Naive thymus-derived CD4-positive, alpha-beta T cell (primary cell): ENCODE results near the gene PARD6B. TPM values are rescaled to one million over a fixed set of nuclear protein-coding genes. Genes with fewer than 3 reads are reported as not detected.
"Not testable (repeated sequence)": the region's sequence is repeated elsewhere in the genome, so short reads cannot be mapped to it uniquely, and the experiment has no call there.

ENCODE experiments used
- ATAC-seq: fragments of 150-1000 bp; cut with Tn5 transposase; 2 replicates; pipeline ENCODE4 v1.10.0; 2021; ENCODE audit warnings: mild to moderate bottlenecking, moderate library complexity
- CTCF ChIA-PET: fragments of 350-600 bp; sonication (Branson Sonifier 250); formaldehyde crosslinking; loops from one replicate; lab custom pipeline; 2021; ENCODE audit warnings: antibody characterized with exemption; lab: Charles Lee
- POLR2A ChIA-PET: fragments of 350-600 bp; sonication (Branson Sonifier 250); formaldehyde crosslinking; loops from one replicate; lab custom pipeline; 2021; ENCODE audit warnings: antibody characterized with exemption, inconsistent platforms; lab: Charles Lee
- DNase-seq, 9 donors: peaks; one replicate each; pipeline versions ENCODE4 v3.0.0 to v3.0.0-alpha.2; 2020 to 2022; ENCODE audit warnings: mixed read lengths in 1 of 9
- H3K27ac ChIP-seq: one replicate; pipeline ENCODE4 v1.7.0; 2013; ENCODE audit warnings: mild to moderate bottlenecking, low read depth, low read length, moderate library complexity
- H3K27me3 ChIP-seq, 2 donors: one replicate each; pipeline ENCODE4 v1.7.0; 2013; ENCODE audit warnings: low read length in 2 of 2, mild to moderate bottlenecking in 2 of 2, moderate library complexity in 2 of 2; ENCODE audit not compliant: control insufficient read depth in 2 of 2, insufficient read depth in 2 of 2
- H3K36me3 ChIP-seq, 3 experiments: 1 replicate in 2 of 3; 2 replicates in 1 of 3; pipeline ENCODE4 v1.7.0; 2013; ENCODE audit warnings: low read length in 3 of 3, mild to moderate bottlenecking in 3 of 3, moderate library complexity in 1 of 3; ENCODE audit not compliant: insufficient read depth in 3 of 3, control insufficient read depth in 2 of 3
- H3K4me1 ChIP-seq, 2 donors: one replicate each; pipeline ENCODE4 v1.7.0; 2013; ENCODE audit warnings: low read length in 2 of 2, mild to moderate bottlenecking in 2 of 2, moderate library complexity in 1 of 2; ENCODE audit not compliant: control insufficient read depth in 2 of 2, insufficient read depth in 2 of 2
- H3K4me3 ChIP-seq: 2 replicates; pipeline ENCODE4 v1.7.0; 2013; ENCODE audit warnings: mild to moderate bottlenecking, low read length
- H3K9me3 ChIP-seq, 3 experiments: 1 replicate in 2 of 3; 2 replicates in 1 of 3; pipeline ENCODE4 v1.7.0; 2013; ENCODE audit warnings: low read length in 3 of 3; ENCODE audit not compliant: control insufficient read depth in 2 of 3
- H3K27ac Mint-ChIP-seq, 9 donors: one replicate each; pipeline ENCODE4 v1.8.0; 2020 to 2022; ENCODE audit warnings: mixed read lengths in 9 of 9, mild to moderate bottlenecking in 8 of 9, moderate library complexity in 5 of 9, inconsistent platforms in 2 of 9
- H3K27me3 Mint-ChIP-seq, 5 donors: one replicate each; pipeline ENCODE4 v1.8.0; 2021 to 2022; ENCODE audit warnings: mixed read lengths in 5 of 5, mild to moderate bottlenecking in 1 of 5
- H3K36me3 Mint-ChIP-seq, 5 donors: one replicate each; pipeline ENCODE4 v1.8.0; 2020 to 2022; ENCODE audit warnings: mixed read lengths in 5 of 5, mild to moderate bottlenecking in 3 of 5, inconsistent platforms in 1 of 5
- H3K4me1 Mint-ChIP-seq, 7 donors: one replicate each; pipeline ENCODE4 v1.8.0; 2020 to 2022; ENCODE audit warnings: mixed read lengths in 7 of 7, mild to moderate bottlenecking in 3 of 7, inconsistent platforms in 1 of 7
- H3K4me3 Mint-ChIP-seq, 10 donors: one replicate each; pipeline ENCODE4 v1.8.0; 2020 to 2022; ENCODE audit warnings: mild to moderate bottlenecking in 10 of 10, mixed read lengths in 10 of 10, moderate library complexity in 6 of 10, inconsistent platforms in 2 of 10
- H3K9me3 Mint-ChIP-seq, 11 donors: one replicate each; pipeline ENCODE4 v1.8.0; 2020 to 2022; ENCODE audit warnings: mixed read lengths in 11 of 11, mild to moderate bottlenecking in 4 of 11, inconsistent platforms in 1 of 11, moderate library complexity in 1 of 11
- intact Hi-C, 2 donors: fragments of 100-400 bp; cut with micrococcal nuclease; formaldehyde crosslinking; loops; one replicate each; pipeline ENCODE4 v1.15.1; 2023
- polyA plus RNA-seq, 2 donors: library from polyadenylated mRNA; unstranded; fragments of 300-500 nt; fragmentation: Illumina TruSeq; gene quantifications; one replicate each; pipeline ENCODE4 v1.2.3, GENCODE V29; 2021
- total RNA-seq, 6 experiments: library from RNA in 5 of 6; stranded (reverse) in 5 of 6; gene quantifications; 1 replicate in 5 of 6; 2 replicates in 1 of 6; pipeline ENCODE4 v1.2.3 and lab custom pipeline; 2021 to 2026

Gene PARD6B
- total and polyA plus RNA-seq, 7 experiments from 2014 or later: 0.60 to 10.8 (median 5.5) TPM

DNA sequence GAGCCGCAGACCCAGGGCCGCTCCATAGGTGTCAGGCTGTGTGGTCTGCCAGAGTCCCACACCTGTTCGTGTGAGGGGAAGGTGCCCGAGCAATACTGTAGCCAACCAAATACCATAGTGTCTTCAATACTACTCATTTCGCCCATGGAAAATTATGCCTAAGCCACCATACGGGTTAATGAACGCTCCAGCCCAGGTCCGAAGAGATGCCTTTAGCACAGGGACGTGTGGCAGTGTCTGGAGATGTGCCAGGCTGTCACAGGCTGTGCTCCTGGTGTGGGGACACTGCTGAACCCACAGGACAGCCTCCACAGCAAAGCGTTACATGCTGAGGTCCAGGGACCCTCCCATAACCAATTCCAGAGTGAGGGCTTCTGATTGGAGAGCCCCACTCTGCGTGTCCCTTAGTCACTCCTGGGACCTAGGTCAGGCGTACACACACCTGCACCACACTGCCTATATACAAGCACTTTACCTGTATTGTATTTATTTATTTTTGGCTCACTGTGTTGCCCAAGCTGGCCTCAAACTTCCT is 38.2 kb downstream of the PARD6B start:
- H3K9me3 ChIP-seq, H3K27ac ChIP-seq, H3K9me3 Mint-ChIP-seq, H3K4me1 Mint-ChIP-seq, ATAC-seq, H3K36me3 Mint-ChIP-seq, CTCF ChIA-PET, H3K4me1 ChIP-seq, H3K4me3 ChIP-seq, H3K27me3 Mint-ChIP-seq, H3K27ac Mint-ChIP-seq, POLR2A ChIA-PET, H3K4me3 Mint-ChIP-seq, intact Hi-C loops, H3K27me3 ChIP-seq, H3K36me3 ChIP-seq, DNase-seq: not testable (repeated sequence)

DNA sequence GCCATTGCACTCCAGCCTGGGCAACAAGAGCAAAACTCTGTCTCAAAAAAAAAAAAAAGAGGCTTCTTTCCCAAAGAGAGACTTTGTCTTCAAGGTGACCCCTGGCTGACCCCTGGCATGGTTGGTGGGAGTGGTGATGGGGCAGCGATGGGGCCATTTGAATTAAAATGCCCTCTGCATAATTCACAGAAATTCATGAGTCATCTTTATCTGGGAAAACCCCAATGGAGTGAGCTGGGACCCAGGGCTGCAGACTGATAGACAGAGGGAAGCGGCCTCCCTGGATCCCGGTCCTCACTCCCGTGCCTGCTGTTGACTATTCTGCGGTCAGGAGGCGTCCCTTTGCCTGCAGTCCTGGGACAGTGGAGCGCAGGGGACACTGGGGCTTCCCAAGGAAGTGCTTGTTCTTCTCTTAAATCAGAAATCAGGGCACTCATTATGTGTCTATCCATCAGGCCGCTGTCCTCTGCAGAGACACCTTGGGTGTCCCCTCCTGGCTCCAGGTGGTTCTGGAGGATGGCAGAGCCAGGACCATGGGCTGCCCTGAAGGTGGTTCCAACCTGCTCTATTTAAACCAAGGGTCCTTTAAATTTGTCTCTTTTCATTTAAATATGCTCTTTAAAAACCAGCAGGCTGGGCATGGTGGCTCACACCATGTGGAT is 40.2 kb downstream of the PARD6B start:
- CTCF ChIA-PET, H3K27ac ChIP-seq, H3K27me3 ChIP-seq, H3K27me3 Mint-ChIP-seq, DNase-seq, H3K4me1 ChIP-seq, intact Hi-C loops, H3K9me3 ChIP-seq, H3K9me3 Mint-ChIP-seq, H3K36me3 ChIP-seq, POLR2A ChIA-PET, H3K27ac Mint-ChIP-seq, H3K4me1 Mint-ChIP-seq, ATAC-seq, H3K4me3 Mint-ChIP-seq, H3K4me3 ChIP-seq, H3K36me3 Mint-ChIP-seq: not testable (repeated sequence)

DNA sequence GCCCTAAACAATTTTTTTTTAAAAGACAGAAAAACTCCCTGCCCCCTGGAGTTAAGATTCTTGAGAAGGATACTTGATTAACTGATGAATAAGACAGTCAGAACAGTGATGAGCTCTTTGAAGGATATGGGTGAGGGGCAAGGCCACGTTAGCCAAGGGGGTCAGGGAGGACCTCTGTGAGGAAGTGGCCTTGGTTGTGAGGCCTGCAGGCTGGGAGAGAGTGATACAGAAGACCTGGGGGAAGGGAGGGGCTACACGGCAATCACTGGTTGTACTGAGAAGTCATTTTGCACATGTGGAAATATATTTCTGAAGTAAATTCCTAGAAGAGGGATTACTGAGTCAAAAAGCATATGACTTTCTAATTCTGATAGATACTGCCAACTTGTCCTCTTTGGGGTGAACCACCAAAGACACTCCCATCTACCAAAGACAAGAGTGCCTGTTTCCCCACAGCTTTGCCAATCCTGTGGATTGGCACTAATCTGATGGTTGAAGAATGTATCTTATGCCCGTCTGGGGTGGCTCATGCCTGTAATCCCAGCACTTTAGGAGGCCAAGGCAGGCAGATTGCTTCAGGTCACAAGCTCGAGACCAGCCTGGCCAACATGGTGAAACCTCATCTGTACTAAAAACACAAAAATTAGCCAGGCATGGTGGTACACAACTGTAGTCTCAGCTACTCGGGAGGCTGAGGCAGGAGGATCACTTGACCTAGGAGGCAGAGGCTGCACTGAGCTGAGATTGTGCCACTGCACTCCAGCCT is 41.2 kb downstream of the PARD6B start:
- Mint-ChIP-seq H3K27ac (no peak overlapping the region), H3K36me3 (no peaks in the 10 kb centered on the region), H3K27me3 (peaks cover 0 to 9% (median 3%) of the 10 kb centered on the region in 5 donors), H3K4me1 (no peaks in the 10 kb centered on the region), H3K4me3 (no peak overlapping the region), H3K9me3 (no peaks in the 10 kb centered on the region)
- Histone ChIP-seq H3K4me1 (no peaks in the 10 kb centered on the region), H3K27me3 (no peaks in the 10 kb centered on the region), H3K9me3 (no peaks in the 10 kb centered on the region), H3K36me3 (no peaks in the 10 kb centered on the region), H3K4me3 (no peak overlapping the region), H3K27ac (no peak overlapping the region)
- DNase-seq (no peak), ATAC-seq (no peak)
- ChIA-PET CTCF (interaction anchor here (0.6 kb wide), 1 partner anchor 521 kb away, joined by 3 read pairs; no protein-coding TSS in a partner anchor), POLR2A (no interaction called here)
- intact Hi-C loops: no loop called here

DNA sequence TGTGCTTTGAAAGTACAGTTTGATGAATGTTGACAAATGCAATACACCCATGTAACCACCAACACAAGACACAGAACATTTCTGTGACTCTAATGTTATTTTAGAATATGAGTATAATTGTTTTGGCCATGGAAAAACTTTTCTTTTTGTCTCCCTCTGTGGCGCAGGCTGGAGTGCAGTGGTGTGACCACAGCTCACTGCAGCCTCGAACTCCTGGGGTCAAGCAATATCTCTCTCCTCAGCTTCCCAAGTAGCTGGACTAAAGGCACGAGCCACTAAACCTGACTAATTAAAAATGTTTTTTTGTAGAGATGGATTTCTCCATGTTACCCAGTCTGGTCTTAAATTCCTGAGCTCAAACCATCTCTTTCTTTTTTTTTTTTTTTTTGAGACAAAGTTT is 43.1 kb downstream of the PARD6B start:
- ATAC-seq: no peak
- Mint-ChIP-seq H3K9me3 (no peaks in the 10 kb centered on the region), H3K4me1 (no peaks in the 10 kb centered on the region), H3K4me3 (no peak overlapping the region), H3K27ac (no peak overlapping the region), H3K36me3 (no peaks in the 10 kb centered on the region), H3K27me3 (peaks cover 0 to 9% (median 4%) of the 10 kb centered on the region in 5 donors)
- no peaks in the 10 kb centered on the region for H3K36me3 ChIP-seq
- no peak overlapping the region for H3K4me3 ChIP-seq
- no peaks in the 10 kb centered on the region for H3K4me1 ChIP-seq
- ChIA-PET CTCF (interaction anchor here (0.6 to 1.0 kb wide), 2 partner anchors 16 to 52 kb away, joined by 3 to 4 read pairs; no protein-coding TSS in a partner anchor), POLR2A (no interaction called here)
- no peaks in the 10 kb centered on the region for H3K9me3 ChIP-seq
- no peak for DNase-seq
- no peaks in the 10 kb centered on the region for H3K27me3 ChIP-seq
- H3K27ac ChIP-seq: no peak overlapping the region
- intact Hi-C loops: no loop called here

DNA sequence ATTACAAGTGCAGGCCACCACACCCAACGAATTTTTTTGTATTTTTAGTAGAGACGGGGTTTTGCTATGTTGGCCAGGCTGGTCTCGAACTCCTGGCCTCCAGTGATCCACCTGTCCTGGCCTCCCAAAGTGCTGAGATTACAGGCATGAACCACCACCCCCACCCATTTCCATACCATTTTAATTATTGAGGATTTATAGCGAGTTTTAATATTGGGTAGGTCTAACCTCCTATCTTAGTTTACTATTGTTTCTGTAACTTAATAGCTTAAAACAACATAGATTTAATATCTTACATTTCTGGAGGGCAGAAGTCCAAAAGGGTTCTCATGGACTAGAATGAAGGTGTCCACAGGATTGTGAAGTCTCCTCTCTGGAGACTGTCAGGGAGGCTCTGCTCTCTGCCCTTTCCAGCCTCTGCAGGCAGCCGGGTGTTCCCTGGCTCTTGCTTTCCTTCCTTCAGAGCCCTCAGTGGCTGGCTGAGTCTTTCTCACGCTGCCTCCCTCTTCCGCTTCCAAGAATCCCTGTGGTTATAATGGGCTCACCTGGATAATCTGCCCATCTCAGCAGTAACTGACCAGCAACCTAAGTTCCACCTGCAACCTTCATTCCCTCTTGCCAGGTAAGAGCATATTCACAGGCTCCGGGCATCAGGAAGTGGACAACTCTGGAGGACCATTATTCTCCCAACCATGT is 44.9 kb downstream of the PARD6B start:
- Mint-ChIP-seq H3K27ac (no peak overlapping the region), H3K27me3 (peaks cover 4 to 17% (median 9%) of the 10 kb centered on the region in 5 donors), H3K4me3 (no peak overlapping the region), H3K4me1 (no peaks in the 10 kb centered on the region), H3K36me3 (no peaks in the 10 kb centered on the region), H3K9me3 (no peaks in the 10 kb centered on the region)
- no peak overlapping the region for H3K4me3 ChIP-seq
- DNase-seq (no peak), ATAC-seq (no peak)
- no peaks in the 10 kb centered on the region for H3K9me3 ChIP-seq
- ChIA-PET POLR2A (interaction anchor here (0.6 kb wide), 2 partner anchors 84 to 768 kb away, joined by 3 to 5 read pairs; no protein-coding TSS in a partner anchor), CTCF (interaction anchor here (0.7 kb wide), 1 partner anchor 18 kb away, joined by 3 read pairs; no protein-coding TSS in a partner anchor)
- no peaks in the 10 kb centered on the region for H3K4me1 ChIP-seq
- no peak overlapping the region for H3K27ac ChIP-seq
- H3K36me3 ChIP-seq: no peaks in the 10 kb centered on the region
- intact Hi-C loops: no loop called here
- no peaks in the 10 kb centered on the region for H3K27me3 ChIP-seq

DNA sequence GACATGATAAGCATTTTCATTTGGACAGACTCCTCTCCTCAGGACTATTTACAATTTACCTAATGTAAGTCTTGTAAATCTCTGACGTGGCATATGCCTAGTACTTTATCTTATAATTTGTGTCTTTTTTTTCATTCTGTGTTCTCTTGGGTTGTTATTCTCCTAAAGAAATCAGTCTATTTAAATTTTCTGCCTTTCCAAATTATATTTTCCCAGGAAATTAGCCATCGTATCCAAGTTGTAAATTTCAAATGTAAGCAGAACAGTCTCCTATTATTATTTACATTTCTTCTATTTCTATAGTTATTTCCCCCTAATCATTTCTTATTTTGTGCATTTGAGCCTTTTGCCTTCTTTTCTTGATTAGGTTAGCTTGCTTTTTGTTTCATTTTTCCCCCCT is 46.0 kb downstream of the PARD6B start:
- Histone ChIP-seq H3K36me3 (no peaks in the 10 kb centered on the region), H3K27me3 (no peaks in the 10 kb centered on the region), H3K4me3 (no peak overlapping the region), H3K9me3 (no peaks in the 10 kb centered on the region), H3K4me1 (no peaks in the 10 kb centered on the region), H3K27ac (no peak overlapping the region)
- intact Hi-C loops: no loop called here
- Mint-ChIP-seq H3K27ac (no peak overlapping the region), H3K36me3 (no peaks in the 10 kb centered on the region), H3K4me1 (no peaks in the 10 kb centered on the region), H3K27me3 (peaks cover 4 to 17% (median 9%) of the 10 kb centered on the region in 5 donors), H3K4me3 (no peak overlapping the region), H3K9me3 (no peaks in the 10 kb centered on the region)
- ATAC-seq (no peak), DNase-seq (no peak)
- ChIA-PET POLR2A (no interaction called here), CTCF (no interaction called here)
